Fibroblast of lung (primary cell): Measurements from ENCODE around the gene POLR2J. TPM values are rescaled to one million over a fixed set of nuclear protein-coding genes. Genes with fewer than 3 reads are reported as not detected.

ENCODE experiments used
- DNase-seq, 2 donors: peaks; one replicate each; pipeline versions ENCODE4 v3.0.0 to v3.0.0-alpha.2; 2010; ENCODE audit warnings: low read depth in 2 of 2
- H2AFZ ChIP-seq: 2 replicates; pipeline ENCODE4 v1.5.1; 2012; ENCODE audit warnings: low read length, control low read depth, inconsistent platforms
- H3K27ac ChIP-seq: 2 replicates; pipeline ENCODE4 v1.5.1; 2011; ENCODE audit warnings: low read length, control low read depth; ENCODE audit not compliant: insufficient read depth
- H3K27me3 ChIP-seq: 2 replicates; pipeline ENCODE4 v1.5.1; 2011; ENCODE audit warnings: mild to moderate bottlenecking, low read length; ENCODE audit not compliant: control insufficient read depth, insufficient read depth
- H3K36me3 ChIP-seq: 2 replicates; pipeline ENCODE4 v1.5.1; 2011; ENCODE audit warnings: low read length; ENCODE audit not compliant: control insufficient read depth, insufficient read depth
- H3K4me1 ChIP-seq: 2 replicates; pipeline ENCODE4 v1.5.1; 2011; ENCODE audit warnings: low read length; ENCODE audit not compliant: control insufficient read depth, insufficient read depth; ENCODE audit errors: extremely low read depth
- H3K4me2 ChIP-seq: 2 replicates; pipeline ENCODE4 v1.5.1; 2011; ENCODE audit warnings: low read length, control low read depth; ENCODE audit not compliant: insufficient read depth; ENCODE audit errors: extremely low read depth
- H3K4me3 ChIP-seq, 4 experiments: fragments of 200-600 bp in 1 of 4; sonication (generic) in 1 of 4; replicated peaks in 1 of 4; 2 replicates each; pipeline ENCODE4 v1.5.1; 2011 to 2016; ENCODE audit warnings: low read length in 4 of 4, low read depth in 3 of 4, mild to moderate bottlenecking in 3 of 4, control low read depth in 2 of 4, inconsistent platforms in 1 of 4, mixed read lengths in 1 of 4; ENCODE audit not compliant: insufficient read depth in 1 of 4; ENCODE audit errors: control extremely low read depth in 1 of 4
- H3K79me2 ChIP-seq: 2 replicates; pipeline ENCODE4 v1.5.1; 2012; ENCODE audit warnings: mild to moderate bottlenecking, low read length, inconsistent platforms; ENCODE audit not compliant: control insufficient read depth, insufficient read depth
- H3K9ac ChIP-seq: 2 replicates; pipeline ENCODE4 v1.5.1; 2011; ENCODE audit warnings: mild to moderate bottlenecking, low read length, control low read depth; ENCODE audit not compliant: insufficient read depth
- H3K9me3 ChIP-seq: 2 replicates; pipeline ENCODE4 v1.5.1; 2012; ENCODE audit warnings: low read depth, low read length; ENCODE audit not compliant: control insufficient read depth, insufficient read depth
- H4K20me1 ChIP-seq: 2 replicates; pipeline ENCODE4 v1.5.1; 2011; ENCODE audit warnings: low read length; ENCODE audit not compliant: control insufficient read depth, insufficient read depth; ENCODE audit errors: extremely low read depth
- EZH2 ChIP-seq: IDR thresholded peaks from 2 replicates; pipeline ENCODE4 v1.5.1; 2012; ENCODE audit warnings: low read length, control low read depth, mild to moderate bottlenecking; ENCODE audit errors: missing control alignments
- polyA plus RNA-seq, 2 donors: library from polyadenylated mRNA; depleted of rRNA in 1 of 2; stranded (reverse) in 1 of 2; unstranded in 1 of 2; fragments of >200 nt; gene quantifications; 2 replicates each; pipeline ENCODE4 v1.2.1, GENCODE V29; 2011 to 2012; ENCODE audit warnings: missing spikeins in 1 of 2
- total RNA-seq: library from RNA; depleted of rRNA; stranded (reverse); fragments of >200 nt; gene quantifications from 2 replicates; pipeline ENCODE4 v1.2.1, GENCODE V29; 2014
- TF ChIP-seq, protein P1 (sequence below), 2 donors: IDR thresholded peaks in 1 of 2; conservative IDR thresholded peaks in 1 of 2; 1 replicate in 1 of 2; 2 replicates in 1 of 2; pipeline ENCODE4 v1.5.1; 2011 to 2012; ENCODE audit warnings: low read length in 2 of 2, control low read depth in 1 of 2, inconsistent platforms in 1 of 2, low read depth in 1 of 2, mild to moderate bottlenecking in 1 of 2

The POLR2J gene
- total and polyA plus RNA-seq, 2 donors (not counting 1 experiment from before 2014, with no cell fraction given) = 37.2 to 55.3 TPM

GRCh38 chr7:102454468-102454867 lies 24.3 kb downstream of the POLR2J start:
- Histone ChIP-seq H3K79me2 (no peaks in the 10 kb centered on the region), H3K4me1 (no peaks in the 10 kb centered on the region), H4K20me1 (no peaks in the 10 kb centered on the region), H2AFZ (no peak overlapping the region), H3K36me3 (peaks cover 6% of the 10 kb centered on the region), H3K9ac (no peak overlapping the region), H3K27me3 (no peaks in the 10 kb centered on the region), H3K4me2 (no peak overlapping the region), H3K9me3 (no peaks in the 10 kb centered on the region), H3K27ac (no peak overlapping the region), H3K4me3 (no peak overlapping the region)
- no peak for DNase-seq
- TF ChIP-seq, protein P1, sequence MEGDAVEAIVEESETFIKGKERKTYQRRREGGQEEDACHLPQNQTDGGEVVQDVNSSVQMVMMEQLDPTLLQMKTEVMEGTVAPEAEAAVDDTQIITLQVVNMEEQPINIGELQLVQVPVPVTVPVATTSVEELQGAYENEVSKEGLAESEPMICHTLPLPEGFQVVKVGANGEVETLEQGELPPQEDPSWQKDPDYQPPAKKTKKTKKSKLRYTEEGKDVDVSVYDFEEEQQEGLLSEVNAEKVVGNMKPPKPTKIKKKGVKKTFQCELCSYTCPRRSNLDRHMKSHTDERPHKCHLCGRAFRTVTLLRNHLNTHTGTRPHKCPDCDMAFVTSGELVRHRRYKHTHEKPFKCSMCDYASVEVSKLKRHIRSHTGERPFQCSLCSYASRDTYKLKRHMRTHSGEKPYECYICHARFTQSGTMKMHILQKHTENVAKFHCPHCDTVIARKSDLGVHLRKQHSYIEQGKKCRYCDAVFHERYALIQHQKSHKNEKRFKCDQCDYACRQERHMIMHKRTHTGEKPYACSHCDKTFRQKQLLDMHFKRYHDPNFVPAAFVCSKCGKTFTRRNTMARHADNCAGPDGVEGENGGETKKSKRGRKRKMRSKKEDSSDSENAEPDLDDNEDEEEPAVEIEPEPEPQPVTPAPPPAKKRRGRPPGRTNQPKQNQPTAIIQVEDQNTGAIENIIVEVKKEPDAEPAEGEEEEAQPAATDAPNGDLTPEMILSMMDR (conservative IDR thresholded peaks at IDR 0.05 in 1 of 2, IDR thresholded peaks at IDR 0.05 in 1 of 2; ENCODE audit: low read depth in 1 of 2, low read length in 2 of 2) = no peak
- no peak for TF ChIP-seq EZH2

- Histone ChIP-seq H3K27ac (no peak overlapping the region), H3K9me3 (no peaks in the 10 kb centered on the region), H3K27me3 (no peaks in the 10 kb centered on the region)
Measured at GRCh38 chr7:102453319-102453718, 25.4 kb downstream of the POLR2J start.

GRCh38 chr7:102452451-102452850 lies 26.3 kb downstream of the POLR2J start:
- no peak for TF ChIP-seq EZH2
- TF ChIP-seq, protein P1 (conservative IDR thresholded peaks at IDR 0.05 in 1 of 2, IDR thresholded peaks at IDR 0.05 in 1 of 2; ENCODE audit: low read depth in 1 of 2, low read length in 2 of 2) = no peak
- Histone ChIP-seq H3K4me1 (no peaks in the 10 kb centered on the region), H3K9ac (no peak overlapping the region), H3K27ac (no peak overlapping the region), H3K4me3 (no peak overlapping the region), H3K9me3 (no peaks in the 10 kb centered on the region), H3K36me3 (peaks cover 3% of the 10 kb centered on the region), H3K79me2 (no peaks in the 10 kb centered on the region), H3K4me2 (no peak overlapping the region), H2AFZ (no peak overlapping the region), H3K27me3 (no peaks in the 10 kb centered on the region), H4K20me1 (no peaks in the 10 kb centered on the region)
- DNase-seq = no peak

More at GRCh38 chr7:102453319-102453718, 25.4 kb downstream of the POLR2J start:
- TF ChIP-seq, protein P1 (conservative IDR thresholded peaks at IDR 0.05 in 1 of 2, IDR thresholded peaks at IDR 0.05 in 1 of 2; ENCODE audit: low read depth in 1 of 2, low read length in 2 of 2) = no peak
- TF ChIP-seq EZH2 = no peak
- DNase-seq = no peak
- Histone ChIP-seq H3K9ac (no peak overlapping the region), H3K4me1 (no peaks in the 10 kb centered on the region), H2AFZ (no peak overlapping the region), H3K4me3 (no peak overlapping the region), H3K4me2 (no peak overlapping the region), H4K20me1 (no peaks in the 10 kb centered on the region), H3K79me2 (no peaks in the 10 kb centered on the region), H3K36me3 (peaks cover 6% of the 10 kb centered on the region)
